GM18867 (cell line): ENCODE data around the gene SSBP2.

ENCODE experiments used
- ATAC-seq: cut with Tn5 transposase; IDR thresholded peaks from one replicate; pipeline ENCODE4 v1.9.1; 2021; ENCODE audit warnings: mild to moderate bottlenecking, moderate library complexity; ENCODE audit not compliant: unreplicated experiment

The SSBP2 gene

DNA sequence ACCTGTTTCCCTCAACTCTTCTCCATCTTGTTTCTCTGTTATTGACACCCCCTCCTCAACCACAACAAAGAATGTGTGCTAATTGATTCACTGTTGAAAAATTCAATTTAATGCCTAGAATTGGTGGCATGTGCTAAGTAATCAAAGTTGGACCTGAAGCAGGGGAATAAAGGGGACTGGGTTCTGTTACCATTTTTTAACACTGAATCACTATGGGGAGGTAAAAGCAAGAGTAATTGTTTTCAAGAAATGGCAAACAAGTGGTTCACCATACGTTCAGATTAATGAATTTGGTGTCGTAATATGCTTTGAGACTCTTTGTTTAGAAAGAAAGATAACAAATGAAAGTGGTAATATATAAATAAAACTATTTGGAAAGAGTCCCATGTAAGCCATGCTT lies 17.0 kb upstream of the SSBP2 start:
- ATAC-seq, result no peak

DNA sequence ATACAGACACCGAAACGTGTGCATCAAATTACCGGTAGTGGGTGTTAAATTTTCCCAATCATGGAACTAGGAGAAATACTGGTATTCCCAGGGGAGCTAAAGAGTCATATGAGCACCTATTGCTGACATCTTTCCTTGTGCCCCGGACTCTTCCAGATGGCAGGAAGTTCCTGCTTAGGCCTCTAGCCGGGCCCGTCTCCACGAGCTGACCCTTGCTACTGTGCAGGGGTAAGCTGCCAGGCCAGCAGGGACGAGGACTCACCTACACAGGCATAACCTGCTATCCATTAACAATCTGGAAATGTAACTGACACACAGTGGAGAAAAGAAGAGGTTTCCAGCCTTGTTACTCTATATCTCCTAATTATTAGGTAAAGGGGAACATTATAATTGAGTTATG lies 16.2 kb upstream of the SSBP2 start:
- no peak for ATAC-seq

DNA sequence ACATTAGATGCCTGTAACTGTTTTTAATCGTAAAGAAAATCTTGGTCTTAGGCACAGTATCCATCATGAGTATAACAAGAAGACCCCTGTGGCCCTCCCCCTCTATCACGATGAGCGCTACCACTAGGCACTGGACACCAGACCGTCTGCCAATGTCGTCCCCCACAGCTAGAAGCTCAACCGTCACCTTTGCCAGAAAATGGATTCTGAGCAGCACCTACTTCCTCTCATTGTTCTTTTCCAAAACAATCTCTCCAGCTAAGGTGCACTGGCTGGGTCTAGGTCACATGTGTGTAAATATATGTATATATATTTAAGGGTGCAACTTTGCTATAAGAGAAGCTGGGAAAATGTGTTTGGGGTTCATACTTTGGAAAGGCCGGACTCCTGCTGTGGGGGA lies 15.7 kb upstream of the SSBP2 start:
- no peak for ATAC-seq

DNA sequence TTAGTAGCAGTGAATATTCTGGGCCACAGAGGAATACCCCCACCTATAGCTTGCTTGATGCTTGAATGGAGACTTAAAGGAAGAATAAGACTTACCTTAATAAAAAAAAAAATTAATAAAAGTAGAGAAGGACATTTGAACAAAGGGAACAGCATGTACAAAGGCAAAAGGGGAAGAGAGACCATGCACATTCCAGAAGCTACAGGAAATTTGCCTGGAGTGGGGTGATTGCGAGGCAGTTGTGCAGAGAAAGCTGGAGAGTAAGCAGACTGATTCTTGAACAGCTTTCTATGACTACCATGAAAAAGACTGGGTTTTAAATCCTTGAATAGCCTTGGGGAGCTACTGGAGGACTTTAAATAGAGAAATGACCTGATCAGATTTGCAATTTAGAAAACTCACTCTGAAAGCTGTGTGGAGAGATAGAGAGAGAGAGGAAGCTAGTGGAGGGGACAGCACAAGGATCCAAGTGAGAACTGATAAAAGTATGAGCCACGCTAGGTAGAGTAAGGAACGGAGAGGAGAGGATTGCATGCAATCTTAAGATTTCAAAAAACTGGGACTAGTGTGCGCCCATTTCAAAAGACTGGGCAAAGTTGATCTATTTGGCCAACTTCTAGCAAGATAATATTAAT lies 12.5 kb upstream of the SSBP2 start:
- no peak for ATAC-seq

DNA sequence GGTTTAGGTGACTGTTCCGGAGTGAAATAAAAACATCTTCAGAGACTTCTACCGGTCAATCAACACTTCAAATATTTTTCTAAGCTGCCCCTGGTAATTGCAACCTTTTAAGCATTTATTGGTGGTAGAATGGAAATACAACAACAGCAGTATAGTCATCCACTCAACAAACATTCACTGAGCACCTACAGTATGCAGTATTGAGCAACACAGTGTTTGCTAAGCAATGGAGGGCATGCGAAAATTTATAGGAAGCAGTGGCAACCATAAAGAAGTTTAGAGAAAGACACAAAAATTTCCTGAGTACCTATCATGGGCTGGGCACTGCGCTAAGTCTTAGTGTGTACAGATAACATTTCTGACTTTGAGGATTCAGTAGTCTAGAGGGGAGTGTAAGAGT lies 12.0 kb upstream of the SSBP2 start:
- no peak for ATAC-seq

DNA sequence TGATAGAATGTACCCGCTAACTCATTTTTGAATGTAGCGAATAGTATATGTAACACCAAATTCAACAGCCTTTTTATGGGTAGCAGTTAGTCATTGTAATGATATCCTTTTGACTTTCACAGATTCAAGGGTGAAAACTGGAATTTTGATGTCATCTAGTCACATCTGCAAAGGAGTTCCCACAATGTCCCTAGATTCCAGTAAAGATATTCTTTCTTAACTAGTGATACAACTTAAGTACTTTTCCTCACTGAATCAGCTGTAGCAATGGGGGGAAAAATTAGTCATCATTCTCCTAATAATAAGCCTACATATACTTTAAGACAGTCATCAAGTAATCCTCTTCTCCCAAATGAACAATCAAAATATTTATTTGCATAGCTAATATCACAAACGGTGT lies 11.5 kb upstream of the SSBP2 start:
- no peak for ATAC-seq

DNA sequence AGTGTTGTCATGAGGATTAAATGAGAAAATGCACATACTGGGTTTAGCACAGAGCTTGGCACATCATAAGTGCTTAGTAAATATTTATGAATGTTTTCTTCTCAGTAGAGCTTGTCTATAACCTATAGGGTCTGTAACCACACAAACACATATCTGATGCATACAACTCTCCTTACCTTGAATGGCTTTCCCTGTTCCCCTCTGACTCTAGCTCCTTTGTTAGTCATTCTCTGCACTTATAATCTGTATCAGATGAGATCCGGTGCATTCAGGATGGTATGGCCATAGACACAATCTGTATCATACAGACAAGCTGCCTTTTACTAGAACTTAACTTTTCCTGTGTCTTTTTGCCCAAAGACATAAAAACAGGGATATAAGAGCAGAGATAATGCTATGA lies 11.1 kb upstream of the SSBP2 start:
- no peak for ATAC-seq

DNA sequence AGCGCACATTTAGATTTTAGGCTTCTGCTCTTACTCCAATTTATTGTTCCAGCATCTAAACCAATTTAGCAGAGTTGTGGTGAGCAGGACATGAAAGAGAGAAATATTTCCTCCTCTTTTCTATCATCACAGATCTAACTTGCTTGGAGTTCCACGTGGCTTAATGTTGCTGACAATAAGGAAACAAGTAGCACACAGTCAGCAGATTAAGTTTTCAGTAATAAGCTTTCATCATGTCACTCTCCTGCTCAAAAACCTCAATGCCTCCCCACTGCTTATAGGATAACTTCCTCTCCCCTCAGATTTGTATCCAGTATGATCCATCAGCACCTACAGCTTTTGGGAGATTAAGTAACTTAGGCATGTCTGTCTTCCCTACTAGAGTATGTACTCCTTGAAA lies 10.4 kb upstream of the SSBP2 start:
- no peak for ATAC-seq

DNA sequence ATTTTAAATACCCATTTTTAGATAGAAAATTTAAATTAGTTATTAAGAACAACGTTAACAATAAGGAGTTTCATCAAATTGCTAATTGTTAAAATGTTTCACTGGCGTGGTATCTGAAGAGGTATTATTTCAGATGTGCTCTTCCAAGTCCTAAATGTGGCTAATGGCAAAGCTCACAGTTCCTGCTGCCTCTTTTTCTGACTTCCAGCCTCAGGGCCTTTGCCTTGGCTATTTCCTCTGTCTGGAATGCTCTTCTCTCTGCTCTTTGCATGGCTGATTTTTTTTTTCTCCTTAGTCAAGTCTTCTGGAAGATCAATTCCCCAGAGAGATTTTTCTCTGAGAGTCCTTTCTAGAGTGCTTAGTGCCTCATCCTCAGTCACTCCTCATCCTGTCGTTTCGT lies 9.6 kb upstream of the SSBP2 start:
- no peak for ATAC-seq

DNA sequence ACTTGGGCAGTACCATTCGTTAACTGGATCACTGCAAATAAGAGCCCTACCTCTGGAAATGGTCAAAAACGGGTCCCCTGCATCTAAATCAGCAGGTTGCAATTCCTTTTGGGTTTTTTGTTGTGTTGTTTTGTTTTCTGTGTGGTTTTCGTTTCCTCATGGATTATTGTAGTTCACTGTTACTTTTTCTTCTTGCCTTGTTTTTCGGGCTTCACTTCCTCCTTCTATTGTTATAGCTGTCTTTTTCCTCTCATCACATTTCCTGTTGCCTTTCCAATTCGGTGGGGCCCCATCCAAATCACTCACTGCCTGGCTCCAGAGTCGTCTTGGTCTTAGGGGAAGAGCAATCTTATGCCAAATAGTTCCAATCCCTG lies 8.7 kb upstream of the SSBP2 start:
- no peak for ATAC-seq

DNA sequence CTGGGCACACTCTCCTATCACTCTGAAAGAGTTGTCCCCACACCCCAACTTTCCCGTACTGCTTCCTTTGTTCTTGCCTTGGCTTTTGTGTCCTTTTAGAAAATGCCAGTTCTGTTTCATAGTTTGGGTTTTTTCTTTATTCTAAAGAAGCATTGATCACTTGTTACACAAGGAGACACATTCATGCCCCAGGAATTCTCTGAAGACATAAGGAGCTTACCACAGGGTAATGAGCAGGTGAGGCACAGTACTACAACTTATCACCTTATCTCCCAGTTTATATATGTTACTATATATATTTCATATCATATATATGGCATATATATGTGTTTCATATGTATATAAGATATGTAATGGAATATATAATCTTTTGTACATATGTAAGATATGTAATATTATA lies 6.5 kb upstream of the SSBP2 start:
- ATAC-seq, result no peak

DNA sequence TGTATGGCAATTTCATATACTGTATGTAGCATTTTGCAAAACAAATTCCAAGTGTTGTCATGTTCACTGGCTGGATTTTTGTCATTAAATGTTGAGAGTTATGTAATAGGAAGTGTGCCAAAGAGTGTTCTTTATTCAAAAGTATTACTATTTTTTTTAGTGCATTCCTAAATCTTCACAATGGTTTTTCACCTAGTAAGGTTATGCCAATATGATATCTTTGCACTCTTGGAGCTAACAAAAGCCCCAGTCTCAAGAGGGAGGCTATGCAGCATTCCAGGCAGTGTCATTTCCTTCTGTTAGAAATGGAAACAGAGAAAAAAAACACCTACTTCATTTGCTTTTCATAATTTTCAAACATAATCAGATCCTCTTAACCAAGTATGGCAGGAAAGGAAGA lies 5.1 kb upstream of the SSBP2 start:
- ATAC-seq, result no peak

DNA sequence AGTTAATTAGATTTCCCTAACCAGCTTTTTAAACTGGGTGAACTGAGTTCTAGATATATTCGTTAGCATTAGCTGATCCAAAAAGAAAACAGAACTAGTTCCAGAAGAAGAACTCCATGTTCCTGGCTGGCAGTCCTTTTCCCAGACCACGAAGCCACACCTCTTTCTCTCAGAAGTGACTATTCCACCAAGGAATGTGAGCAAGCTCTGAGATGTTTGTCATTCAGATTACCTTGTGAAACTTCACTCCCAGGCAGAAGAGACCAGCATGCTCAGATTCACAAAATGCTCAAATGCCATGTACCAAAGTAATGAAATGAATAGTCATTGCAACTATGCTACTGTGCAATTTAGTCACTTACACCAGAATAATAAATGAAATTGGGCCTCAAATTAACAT lies 4.4 kb upstream of the SSBP2 start:
- ATAC-seq, result no peak

DNA sequence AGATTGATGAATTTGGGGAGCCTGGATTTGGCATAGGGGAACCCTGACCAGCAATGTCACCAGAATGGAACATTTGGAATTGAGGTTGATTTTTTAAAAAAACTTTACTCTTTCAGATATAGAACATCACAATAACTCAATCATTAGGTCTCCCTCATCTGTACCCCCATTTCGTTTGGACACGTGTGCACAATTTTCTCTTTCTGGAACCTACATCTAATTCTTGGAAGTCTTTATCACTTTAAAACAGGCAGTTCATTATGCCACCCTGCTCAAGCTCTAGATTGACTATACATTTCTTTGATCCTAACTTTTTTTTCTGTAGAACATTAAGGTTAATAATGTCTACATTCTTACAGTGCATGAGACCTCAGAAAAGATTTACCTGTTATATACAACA lies 3.7 kb upstream of the SSBP2 start:
- ATAC-seq, result no peak

DNA sequence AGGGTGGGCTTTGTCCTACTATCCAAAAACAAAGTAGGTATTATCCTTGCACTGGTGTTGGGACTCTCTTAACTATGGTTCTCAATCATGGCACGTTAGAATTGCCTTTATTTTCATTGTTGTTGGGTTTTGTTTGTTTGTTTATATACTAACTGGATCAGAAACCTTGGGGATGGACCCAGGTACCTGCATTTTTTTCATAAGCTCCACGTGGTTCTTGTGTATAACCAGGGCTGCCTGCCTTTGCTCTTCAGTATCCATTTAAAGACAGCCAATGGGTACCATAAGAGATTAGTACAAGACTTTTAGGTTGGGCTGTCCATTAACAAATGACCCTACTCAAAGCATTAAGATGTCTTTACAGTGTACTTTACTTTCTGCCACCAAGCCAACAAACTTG lies 2.5 kb upstream of the SSBP2 start:
- no peak for ATAC-seq

DNA sequence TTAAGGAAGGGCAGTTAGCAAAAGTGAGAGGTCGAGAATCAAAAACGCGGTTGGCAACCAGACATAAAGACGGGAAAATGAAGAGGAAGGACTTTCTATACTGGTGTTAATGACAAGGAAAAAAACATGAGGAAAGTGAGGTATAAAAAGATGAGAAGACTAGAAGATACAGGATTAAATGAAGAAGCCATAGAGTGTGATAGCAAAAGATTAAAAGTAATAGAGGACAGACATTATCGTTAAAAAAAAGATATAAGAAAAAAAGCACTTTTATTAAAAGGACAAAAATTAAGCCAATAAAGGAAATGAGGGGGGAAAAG lies 1.7 kb upstream of the SSBP2 start:
- no peak for ATAC-seq

DNA sequence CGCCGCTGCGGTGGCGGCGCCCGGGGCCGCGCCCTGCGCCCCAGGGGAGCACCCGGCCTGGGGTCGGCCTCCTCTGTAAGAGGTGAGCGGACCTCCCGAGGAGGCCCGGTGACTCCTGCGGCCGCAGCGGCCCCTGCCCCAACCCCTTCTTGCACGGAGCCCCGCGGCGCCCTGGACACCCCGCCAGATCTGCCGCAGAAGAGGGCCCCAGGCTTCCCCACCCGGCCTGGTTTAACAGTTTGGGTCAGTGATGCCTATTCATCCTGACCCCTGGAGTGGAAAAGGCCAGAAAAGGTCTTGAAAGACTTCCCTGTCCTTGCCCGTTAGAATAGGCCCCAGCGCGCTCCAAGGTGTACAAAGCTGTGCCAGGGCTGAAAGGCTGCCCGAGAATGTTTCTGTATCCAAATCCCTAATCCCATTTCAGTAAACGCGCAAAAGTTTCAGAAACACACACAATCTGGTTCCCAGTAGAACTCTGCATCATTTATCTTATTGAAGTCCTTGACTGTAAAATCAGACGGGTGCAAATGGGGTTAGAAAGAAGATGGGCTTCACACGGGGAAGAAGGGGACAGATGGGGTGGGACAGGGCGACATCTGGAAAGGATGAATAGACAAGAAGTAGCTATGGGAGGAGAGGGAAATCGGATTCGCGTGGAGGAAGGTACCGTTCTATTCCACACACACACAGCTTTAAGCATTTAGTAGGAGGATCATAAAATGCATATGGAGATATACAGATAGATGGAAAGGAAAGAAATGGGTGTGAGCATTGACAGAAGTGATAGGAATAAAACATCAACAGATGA lies 1.1 kb upstream of the SSBP2 start:
- no peak for ATAC-seq

DNA sequence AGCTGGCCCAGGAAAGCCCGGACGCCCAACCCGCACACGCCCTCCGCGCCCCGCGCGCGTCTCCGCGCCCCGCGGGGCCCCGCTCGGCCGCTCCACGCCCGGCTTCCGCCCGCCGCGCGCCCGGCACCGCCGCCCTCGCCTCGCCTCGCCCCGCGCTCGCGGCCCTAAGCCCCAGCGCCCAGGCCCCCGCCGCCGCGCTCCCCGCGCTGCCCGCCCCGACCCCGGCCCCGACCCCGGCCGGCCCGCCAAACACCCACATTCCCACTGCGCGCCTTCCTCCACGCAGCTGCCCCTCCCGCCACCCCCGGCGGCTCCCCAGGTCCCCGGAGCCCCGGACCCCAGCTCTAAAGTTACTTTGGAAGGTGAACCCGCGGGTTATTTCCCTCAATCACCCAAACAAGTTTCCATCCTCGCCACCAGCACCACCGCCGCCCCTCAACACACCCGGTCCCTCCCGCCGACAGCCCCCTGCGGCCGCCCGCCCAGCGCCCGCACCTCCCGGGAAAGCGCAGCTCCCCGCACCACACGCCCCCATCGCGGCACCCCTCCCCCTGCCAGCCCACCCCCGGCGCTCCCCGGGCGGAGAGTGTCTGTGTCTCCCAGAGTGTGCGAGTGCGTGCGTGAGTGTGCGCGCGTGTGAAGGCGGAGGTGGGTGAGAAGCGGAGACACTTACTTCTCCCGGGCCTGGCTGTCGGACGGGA lies 439 bp downstream of the SSBP2 start:
- peak; percentile 19 for ATAC-seq

DNA sequence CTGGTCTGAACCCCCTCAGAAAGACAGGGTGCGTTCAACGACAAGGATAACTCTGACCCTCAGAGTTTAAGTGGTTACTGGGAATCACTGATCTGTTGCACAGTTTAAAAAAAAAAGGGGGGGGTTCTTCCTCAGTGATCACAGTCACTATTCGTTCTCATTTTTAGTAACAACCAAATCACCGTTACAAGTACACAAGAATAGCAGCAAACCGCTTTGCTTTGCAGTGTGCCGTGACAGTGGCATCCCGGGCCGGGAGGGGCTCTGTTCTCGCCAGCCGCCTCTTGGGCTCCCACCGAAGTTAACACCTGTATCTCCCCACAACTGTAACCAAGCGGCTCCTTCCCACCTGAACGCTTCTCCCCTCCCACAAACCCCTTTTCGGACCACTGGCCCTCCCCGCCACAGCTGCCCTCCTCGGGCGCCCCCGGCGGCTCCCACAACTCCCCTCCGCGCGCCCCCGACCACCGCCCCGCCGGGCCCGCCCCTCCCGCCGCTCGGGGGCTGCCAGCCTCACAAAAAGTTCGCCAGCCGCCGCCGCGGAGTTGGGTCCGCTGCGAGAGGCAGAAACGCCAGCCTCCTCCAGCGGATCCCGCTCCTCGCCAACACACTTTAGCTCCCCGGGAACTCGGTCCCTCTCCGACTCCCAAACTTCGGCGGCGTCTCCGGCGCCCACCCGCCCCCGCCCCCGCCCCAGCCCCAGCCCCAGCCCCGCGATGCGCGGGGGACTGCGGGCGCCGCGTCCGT lies 1.2 kb downstream of the SSBP2 start:
- peak; percentile 40 for ATAC-seq

DNA sequence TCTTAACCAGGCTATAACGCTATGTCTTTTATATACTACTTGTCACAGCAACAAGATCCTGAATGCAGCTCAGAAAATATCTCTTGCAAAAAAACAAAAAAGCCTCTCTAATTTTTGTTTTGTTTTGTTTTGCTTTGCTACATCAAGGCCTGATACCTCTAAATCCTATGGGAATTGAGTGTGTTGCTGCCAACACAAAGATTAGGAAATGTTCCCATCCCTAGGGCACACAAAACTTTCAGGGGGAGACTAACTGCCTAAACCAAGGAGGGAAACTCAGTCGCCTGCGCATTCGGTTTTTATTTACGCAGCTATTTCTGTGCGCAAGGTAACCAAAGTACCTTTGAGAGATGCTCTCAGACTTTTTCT lies 1.7 kb downstream of the SSBP2 start:
- no peak for ATAC-seq

DNA sequence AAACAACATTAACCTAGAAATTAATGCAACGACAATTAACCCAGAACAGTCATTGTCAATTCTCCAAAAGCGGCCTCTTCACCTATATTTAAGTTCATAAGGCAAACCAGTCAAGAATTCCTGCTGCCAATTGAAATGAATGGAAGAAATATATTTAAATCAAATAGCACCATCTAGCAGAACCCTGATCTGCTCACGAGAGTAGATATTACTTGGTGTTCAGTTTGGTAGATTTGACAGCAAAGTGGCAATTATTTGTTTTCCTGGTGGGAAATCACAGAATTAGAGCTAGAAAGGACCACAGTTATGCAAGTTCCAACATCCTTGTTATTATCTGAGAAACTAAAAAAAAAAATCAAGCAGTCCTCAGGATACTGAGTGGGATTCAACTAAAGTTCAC lies 2.3 kb downstream of the SSBP2 start:
- no peak for ATAC-seq

DNA sequence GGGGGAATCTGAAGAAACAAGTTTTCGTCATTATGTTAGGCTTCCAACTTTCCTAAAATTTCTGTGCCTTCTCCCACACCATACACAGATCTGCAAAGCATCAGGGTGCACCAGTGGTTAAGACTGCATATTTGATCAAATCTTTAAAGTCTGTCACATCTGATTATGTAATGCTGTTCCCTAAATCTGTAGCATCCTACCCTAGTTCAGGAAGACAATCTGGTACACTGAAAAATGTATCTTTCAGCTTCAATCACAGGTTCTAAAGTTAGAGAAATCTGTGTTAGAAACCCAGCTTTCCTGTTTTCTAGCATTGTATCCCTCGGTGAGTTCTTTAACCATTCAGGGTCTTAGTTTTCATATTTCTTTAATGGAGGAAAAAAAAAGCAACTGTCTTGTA lies 3.9 kb downstream of the SSBP2 start:
- no peak for ATAC-seq
